ENCODE data around the gene BUB1B. TPM values are rescaled to one million over a fixed set of nuclear protein-coding genes. Genes with fewer than 3 reads are reported as not detected.
"Not testable (repeated sequence)": the region's sequence is repeated elsewhere in the genome, so short reads cannot be mapped to it uniquely, and the experiment has no call there.

Gene BUB1B
- total RNA-seq, 4 donors from 2014 or later: 0.13 to 2.4 (median 0.95) TPM

GRCh38 chr15:40161693-40162391, 973 bp downstream of the BUB1B start:
- TF ChIP-seq CTCF (IDR thresholded peaks at IDR 0.05) (no peak), POLR2AphosphoS5 (IDR thresholded peaks at IDR 0.05) (no peak), POLR2A (IDR thresholded peaks at IDR 0.05) (no peak), EP300 (IDR thresholded peaks at IDR 0.05) (no peak)

GRCh38 chr15:40162552-40162951, 1.7 kb downstream of the BUB1B start:
- no peak overlapping the region for H3K4me3 ChIP-seq
- WGBS, 2 donors (ENCODE audit: low coverage in 1 of 2): 92 to 100% methylated on average over 2 of the region's 2 CpGs
- peaks cover 0 to 11% (median 0%) of the 10 kb centered on the region in 3 donors for H3K4me1 ChIP-seq
- H3K27ac ChIP-seq: no peak overlapping the region
- no peaks in the 10 kb centered on the region for H3K27me3 ChIP-seq
- H3K9me3 ChIP-seq: no peaks in the 10 kb centered on the region
- no peaks in the 10 kb centered on the region for H3K36me3 ChIP-seq
- no peak for ATAC-seq
- TF ChIP-seq EP300 (IDR thresholded peaks at IDR 0.05) (no peak), CTCF (IDR thresholded peaks at IDR 0.05) (no peak)

More at GRCh38 chr15:40161693-40162391, 973 bp downstream of the BUB1B start:
- Histone ChIP-seq H3K27me3 (no peaks in the 10 kb centered on the region), H3K4me1 (peaks cover 0 to 11% (median 0%) of the 10 kb centered on the region in 3 donors), H3K9me3 (no peaks in the 10 kb centered on the region), H3K36me3 (no peaks in the 10 kb centered on the region), H3K4me3 (no peak overlapping the region), H3K27ac (no peak overlapping the region)
- 0 to 3% methylated on average over 2 of the region's 2 CpGs for WGBS, 2 donors (ENCODE audit: low coverage in 1 of 2)
- no peak for ATAC-seq

GRCh38 chr15:40163657-40164416, 3.0 kb downstream of the BUB1B start:
- Histone ChIP-seq H3K36me3 (no peaks in the 10 kb centered on the region), H3K9me3 (no peaks in the 10 kb centered on the region), H3K27ac (no peak overlapping the region), H3K4me1 (peaks cover 0 to 11% (median 0%) of the 10 kb centered on the region in 3 donors), H3K27me3 (no peaks in the 10 kb centered on the region), H3K4me3 (no peak overlapping the region)
- no peak for TF ChIP-seq CTCF (IDR thresholded peaks at IDR 0.05)
- TF ChIP-seq POLR2AphosphoS5 (IDR thresholded peaks at IDR 0.05): no peak
- TF ChIP-seq POLR2A (IDR thresholded peaks at IDR 0.05): no peak
- no peak for TF ChIP-seq EP300 (IDR thresholded peaks at IDR 0.05)
- 80 to 81% methylated on average over 10 to 11 of the region's 12 CpGs for WGBS, 2 donors (ENCODE audit: low coverage in 1 of 2)
- no peak for ATAC-seq

- H3K27ac ChIP-seq, H3K4me3 ChIP-seq, H3K36me3 ChIP-seq, H3K27me3 ChIP-seq, H3K9me3 ChIP-seq, ATAC-seq, H3K4me1 ChIP-seq: not testable (repeated sequence)
- 93 to 100% methylated on average over 3 to 6 of the region's 10 CpGs for WGBS, 2 donors (ENCODE audit: low coverage in 1 of 2)
Observed at GRCh38 chr15:40167374-40167773, 6.5 kb downstream of the BUB1B start.

- no peaks in the 10 kb centered on the region for H3K4me1 ChIP-seq
- TF ChIP-seq POLR2AphosphoS5 (IDR thresholded peaks at IDR 0.05): no peak
- no peak for TF ChIP-seq EP300 (IDR thresholded peaks at IDR 0.05)
- TF ChIP-seq CTCF (IDR thresholded peaks at IDR 0.05): no peak
- no peak for TF ChIP-seq POLR2A (IDR thresholded peaks at IDR 0.05)
- H3K36me3 ChIP-seq: no peaks in the 10 kb centered on the region
- no peaks in the 10 kb centered on the region for H3K9me3 ChIP-seq
- no peak for ATAC-seq
- WGBS, 2 donors (ENCODE audit: low coverage in 1 of 2): 80 to 96% methylated on average over 3 of the region's 3 CpGs
- peaks cover 5% of the 10 kb centered on the region for H3K27me3 ChIP-seq
- no peak overlapping the region for H3K27ac ChIP-seq
- no peak overlapping the region for H3K4me3 ChIP-seq
Observed at GRCh38 chr15:40175160-40175559, 14.3 kb downstream of the BUB1B start.
